ENCODE measurements around the gene F2RL1. TPM values are rescaled to one million over a fixed set of nuclear protein-coding genes. Genes with fewer than 3 reads are reported as not detected.

The F2RL1 gene
- total RNA-seq, 1 experiment from 2014 or later, result 0.32 TPM

GRCh38 chr5:76867827-76868693 lies 49.2 kb downstream of the F2RL1 start:
- ChIA-PET POLR2A (ENCODE audit: low non-redundant PET) (no interaction called here), CTCF (interaction anchor here (0.6 to 1.4 kb wide), 5 partner anchors 101 to 624 kb away, joined by 3 to 16 read pairs (median 4); partner anchors contain the start of gene WDR41)
- no peaks in the 10 kb centered on the region for H3K9me3 ChIP-seq (ENCODE audit: low read depth, low read length, poor library complexity, severe bottlenecking)
- peak; percentile 81 for DNase-seq (ENCODE audit: low spot score)
- no peaks in the 10 kb centered on the region for H3K4me1 ChIP-seq (ENCODE audit: insufficient read depth, low read length, poor library complexity, severe bottlenecking)
- no TSS peak for BruUV-seq (replicated peaks)
- H3K27me3 ChIP-seq (replicated peaks; ENCODE audit: insufficient read depth, low read depth, low read length, poor library complexity), result no peaks in the 10 kb centered on the region
- no peak overlapping the region for H3K4me3 ChIP-seq (ENCODE audit: low read depth, low read length, poor library complexity, severe bottlenecking)
- intact Hi-C loops (cut with micrococcal nuclease; ENCODE audit: unreplicated experiment), result loop anchor here (1.0 to 10.0 kb wide), 4 partner anchors 148 to 369 kb away; no protein-coding TSS in a partner anchor
- TF ChIP-seq EZH2 (IDR thresholded peaks at IDR 0.05; ENCODE audit: borderline replicate concordance, low read depth, low read length, poor library complexity, severe bottlenecking) (no peak), CTCF (conservative IDR thresholded peaks at IDR 0.05; ENCODE audit: low read depth, low read length) (peak; percentile 85)
- no peak overlapping the region for H3K27ac ChIP-seq (ENCODE audit: low read depth, low read length, poor library complexity, severe bottlenecking)
- H3K36me3 ChIP-seq (ENCODE audit: insufficient read depth, low read length, poor library complexity, severe bottlenecking), result no peaks in the 10 kb centered on the region

GRCh38 chr5:76870046-76870445 lies 51.2 kb downstream of the F2RL1 start:
- Histone ChIP-seq H3K9me3 (ENCODE audit: low read depth, low read length, poor library complexity, severe bottlenecking) (no peaks in the 10 kb centered on the region), H3K36me3 (ENCODE audit: insufficient read depth, low read length, poor library complexity, severe bottlenecking) (no peaks in the 10 kb centered on the region), H3K4me1 (ENCODE audit: insufficient read depth, low read length, poor library complexity, severe bottlenecking) (no peaks in the 10 kb centered on the region), H3K27me3 (replicated peaks; ENCODE audit: insufficient read depth, low read depth, low read length, poor library complexity) (no peaks in the 10 kb centered on the region), H3K4me3 (ENCODE audit: low read depth, low read length, poor library complexity, severe bottlenecking) (no peak overlapping the region), H3K27ac (ENCODE audit: low read depth, low read length, poor library complexity, severe bottlenecking) (no peak overlapping the region)
- DNase-seq (ENCODE audit: low spot score), result no peak
- CTCF ChIA-PET, result no interaction called here
- TF ChIP-seq CTCF (conservative IDR thresholded peaks at IDR 0.05; ENCODE audit: low read depth, low read length) (no peak), EZH2 (IDR thresholded peaks at IDR 0.05; ENCODE audit: borderline replicate concordance, low read depth, low read length, poor library complexity, severe bottlenecking) (no peak)
- intact Hi-C loops (cut with micrococcal nuclease; ENCODE audit: unreplicated experiment), result no loop called here
- no TSS peak for BruUV-seq (replicated peaks)
- POLR2A ChIA-PET (ENCODE audit: low non-redundant PET), result no interaction called here

DNA sequence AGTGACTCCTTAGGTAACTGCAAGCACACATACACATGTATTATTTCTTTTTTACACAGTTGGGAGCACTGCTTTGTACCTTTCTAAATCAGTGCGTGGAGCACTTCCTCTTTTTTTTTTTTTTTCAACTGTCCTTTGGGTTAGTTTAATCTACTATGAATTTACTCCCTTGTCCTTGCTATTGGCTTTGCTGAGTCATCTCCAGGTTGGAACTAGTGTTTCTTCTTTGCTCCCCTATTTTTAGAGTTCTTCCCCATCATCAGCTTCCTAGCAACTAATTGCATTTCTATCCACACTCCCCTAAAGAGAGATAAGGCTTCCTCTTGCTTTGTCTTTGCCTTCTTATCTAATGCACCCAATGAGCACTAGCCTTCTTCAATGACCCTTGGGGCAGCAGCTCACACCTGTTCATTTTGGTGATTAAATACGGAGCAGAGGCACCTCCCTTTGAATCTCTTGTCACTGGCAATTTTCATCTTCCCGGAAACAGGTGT lies 55.3 kb downstream of the F2RL1 start:
- H3K27ac ChIP-seq (ENCODE audit: low read depth, low read length, poor library complexity, severe bottlenecking), result no peak overlapping the region
- POLR2A ChIA-PET (ENCODE audit: low non-redundant PET), result no interaction called here
- no peaks in the 10 kb centered on the region for H3K36me3 ChIP-seq (ENCODE audit: insufficient read depth, low read length, poor library complexity, severe bottlenecking)
- H3K9me3 ChIP-seq (ENCODE audit: low read depth, low read length, poor library complexity, severe bottlenecking), result no peaks in the 10 kb centered on the region
- H3K27me3 ChIP-seq (replicated peaks; ENCODE audit: insufficient read depth, low read depth, low read length, poor library complexity), result no peaks in the 10 kb centered on the region
- intact Hi-C loops (cut with micrococcal nuclease; ENCODE audit: unreplicated experiment), result no loop called here
- H3K4me3 ChIP-seq (ENCODE audit: low read depth, low read length, poor library complexity, severe bottlenecking), result no peak overlapping the region
- no TSS peak for BruUV-seq (replicated peaks)
- TF ChIP-seq EZH2 (IDR thresholded peaks at IDR 0.05; ENCODE audit: borderline replicate concordance, low read depth, low read length, poor library complexity, severe bottlenecking) (no peak), CTCF (conservative IDR thresholded peaks at IDR 0.05; ENCODE audit: low read depth, low read length) (no peak)
- DNase-seq (ENCODE audit: low spot score), result no peak
- CTCF ChIA-PET, result no interaction called here
- H3K4me1 ChIP-seq (ENCODE audit: insufficient read depth, low read length, poor library complexity, severe bottlenecking), result no peaks in the 10 kb centered on the region

Other genes starting within 250 kb of the F2RL1 start
- gene F2RL2, start 195.6 kb upstream of the F2RL1 start, total RNA-seq (2021), result 14.0 and 14.4 TPM in 2 replicates
- 83.3 and 92.1 TPM in 2 replicates for gene F2R, start 102.9 kb upstream of the F2RL1 start, total RNA-seq (2021)
- gene S100Z, start 31.0 kb downstream of the F2RL1 start, total RNA-seq (2021), result not detected in 2 replicates
- not detected in 2 replicates for gene CRHBP, start 134.0 kb downstream of the F2RL1 start, total RNA-seq (2021)
- 20.9 and 23.2 TPM in 2 replicates for gene AGGF1, start 211.4 kb downstream of the F2RL1 start, total RNA-seq (2021)

All from A673 (cell line).